ENCODE measurements around the gene PCDHGB4.
"Not testable (repeated sequence)": the region's sequence is repeated elsewhere in the genome, so short reads cannot be mapped to it uniquely, and the experiment has no call there.

PCDHGB4 gene

DNA sequence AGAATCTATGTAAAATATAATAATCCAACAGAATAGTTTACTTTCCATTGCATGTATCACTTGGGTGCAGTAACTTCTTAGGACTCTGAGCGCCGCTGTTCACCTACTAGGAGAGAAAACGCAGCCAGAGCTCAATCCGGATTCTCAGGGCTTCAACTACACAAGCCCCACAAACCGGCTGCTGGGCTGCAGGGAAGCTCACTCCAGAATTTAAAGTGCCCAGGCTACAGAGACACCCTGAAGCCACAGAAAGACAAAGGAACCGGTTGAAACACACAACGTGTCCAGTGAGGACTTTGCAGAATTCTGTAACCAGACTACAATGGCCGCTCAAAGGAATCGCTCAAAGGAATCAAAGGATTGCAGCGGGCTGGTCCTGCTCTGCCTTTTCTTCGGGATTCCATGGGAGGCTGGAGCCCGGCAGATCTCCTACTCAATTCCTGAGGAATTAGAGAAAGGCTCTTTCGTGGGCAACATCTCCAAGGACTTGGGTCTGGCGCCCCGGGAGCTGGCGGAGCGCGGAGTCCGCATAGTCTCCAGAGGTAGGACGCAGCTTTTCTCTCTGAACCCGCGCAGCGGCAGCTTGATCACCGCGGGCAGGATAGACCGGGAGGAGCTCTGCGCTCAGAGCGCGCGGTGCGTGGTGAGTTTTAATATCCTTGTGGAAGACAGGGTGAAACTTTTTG lies 25.5 kb downstream of the PCDHGB4 start, which contains the start of gene PCDHGA10:
PCDHGA10 (plus strand) TSS at position 134 of the 686 bp plus-strand sequence; CDS start at position 323, 189 bp downstream.
- peaks cover 0 to 10% (median 5%) of the 10 kb centered on the region in 5 donors for H3K27me3 ChIP-seq (ENCODE audit: control insufficient read depth in 5 of 5, insufficient read depth in 4 of 5, low read length in 5 of 5)
- H3K9me3 ChIP-seq (ENCODE audit: control insufficient read depth in 5 of 5, low read length in 5 of 5): peaks cover 33 to 65% (median 52%) of the 10 kb centered on the region in 5 donors
- H3K27ac ChIP-seq (ENCODE audit: low read depth, low read length): no peak within 1 kb of the TSS
- H3K4me3 ChIP-seq (ENCODE audit: low read depth in 1 of 5, low read length in 5 of 5): peak within 1 kb of the TSS; percentile 56 to 78 (median 68)
- H3K4me1 ChIP-seq (ENCODE audit: control insufficient read depth in 5 of 5, insufficient read depth in 5 of 5, low read length in 5 of 5): peaks cover 0 to 27% (median 25%) of the 10 kb centered on the region in 5 donors
- H3K9ac ChIP-seq (ENCODE audit: low read length in 5 of 5): peak within 1 kb of the TSS in 3 of 5 donors; percentile 30 to 56 (median 32)
- no peaks in the 10 kb centered on the region for H3K36me3 ChIP-seq (ENCODE audit: control insufficient read depth in 5 of 5, insufficient read depth in 5 of 5, low read length in 5 of 5)

GRCh38 chr5:141413540-141414069 lies 26.1 kb downstream of the PCDHGB4 start:
- H3K9ac ChIP-seq (ENCODE audit: low read length in 5 of 5): peak overlapping the region in 1 of 5 donors; percentile 56

DNA sequence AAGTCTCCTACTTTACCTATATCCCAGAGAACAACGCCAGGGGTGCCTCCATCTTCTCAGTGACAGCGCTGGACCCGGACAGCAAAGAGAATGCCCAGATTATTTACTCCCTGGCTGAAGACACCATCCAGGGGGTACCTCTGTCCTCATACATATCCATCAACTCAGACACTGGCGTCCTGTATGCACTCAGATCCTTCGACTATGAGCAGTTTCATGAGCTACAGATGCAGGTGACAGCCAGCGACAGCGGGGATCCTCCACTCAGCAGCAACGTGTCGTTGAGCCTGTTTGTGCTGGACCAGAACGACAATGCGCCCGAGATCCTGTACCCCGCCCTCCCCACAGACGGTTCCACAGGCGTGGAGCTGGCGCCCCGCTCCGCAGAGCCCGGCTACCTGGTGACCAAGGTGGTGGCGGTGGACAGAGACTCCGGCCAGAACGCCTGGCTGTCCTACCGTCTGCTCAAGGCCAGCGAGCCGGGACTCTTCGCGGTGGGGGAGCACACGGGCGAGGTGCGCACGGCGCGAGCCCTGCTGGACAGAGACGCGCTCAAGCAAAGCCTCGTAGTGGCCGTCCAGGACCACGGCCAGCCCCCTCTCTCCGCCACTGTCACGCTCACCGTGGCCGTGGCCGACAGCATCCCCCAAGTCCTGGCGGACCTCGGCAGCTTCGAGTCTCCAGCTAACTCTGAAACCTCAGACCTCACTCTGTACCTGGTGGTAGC lies 27.2 kb downstream of the PCDHGB4 start:
- Histone ChIP-seq H3K9me3 (ENCODE audit: control insufficient read depth in 5 of 5, low read length in 5 of 5) (peaks cover 42 to 65% (median 55%) of the 10 kb centered on the region in 5 donors), H3K4me1 (ENCODE audit: control insufficient read depth in 5 of 5, insufficient read depth in 5 of 5, low read length in 5 of 5) (peaks cover 0 to 34% (median 19%) of the 10 kb centered on the region in 5 donors), H3K4me3 (ENCODE audit: low read depth in 1 of 5, low read length in 5 of 5) (peak overlapping the region in 3 of 5 donors; percentile 20 to 63 (median 46))
- not testable (repeated sequence) for H3K27me3 ChIP-seq (ENCODE audit: control insufficient read depth in 5 of 5, insufficient read depth in 4 of 5, low read length in 5 of 5); H3K36me3 ChIP-seq (ENCODE audit: control insufficient read depth in 5 of 5, insufficient read depth in 5 of 5, low read length in 5 of 5); H3K27ac ChIP-seq (ENCODE audit: low read depth, low read length); H3K9ac ChIP-seq (ENCODE audit: low read length in 5 of 5)

More at GRCh38 chr5:141413540-141414069, 26.1 kb downstream of the PCDHGB4 start:
- peaks cover 0 to 10% (median 5%) of the 10 kb centered on the region in 5 donors for H3K27me3 ChIP-seq (ENCODE audit: control insufficient read depth in 5 of 5, insufficient read depth in 4 of 5, low read length in 5 of 5)
- H3K36me3 ChIP-seq (ENCODE audit: control insufficient read depth in 5 of 5, insufficient read depth in 5 of 5, low read length in 5 of 5): no peaks in the 10 kb centered on the region
- H3K4me3 ChIP-seq (ENCODE audit: low read depth in 1 of 5, low read length in 5 of 5): peak overlapping the region; percentile 56 to 76 (median 68)
- peaks cover 36 to 65% (median 54%) of the 10 kb centered on the region in 5 donors for H3K9me3 ChIP-seq (ENCODE audit: control insufficient read depth in 5 of 5, low read length in 5 of 5)
- H3K4me1 ChIP-seq (ENCODE audit: control insufficient read depth in 5 of 5, insufficient read depth in 5 of 5, low read length in 5 of 5): peaks cover 0 to 30% (median 23%) of the 10 kb centered on the region in 5 donors
- H3K27ac ChIP-seq (ENCODE audit: low read depth, low read length): no peak overlapping the region

DNA sequence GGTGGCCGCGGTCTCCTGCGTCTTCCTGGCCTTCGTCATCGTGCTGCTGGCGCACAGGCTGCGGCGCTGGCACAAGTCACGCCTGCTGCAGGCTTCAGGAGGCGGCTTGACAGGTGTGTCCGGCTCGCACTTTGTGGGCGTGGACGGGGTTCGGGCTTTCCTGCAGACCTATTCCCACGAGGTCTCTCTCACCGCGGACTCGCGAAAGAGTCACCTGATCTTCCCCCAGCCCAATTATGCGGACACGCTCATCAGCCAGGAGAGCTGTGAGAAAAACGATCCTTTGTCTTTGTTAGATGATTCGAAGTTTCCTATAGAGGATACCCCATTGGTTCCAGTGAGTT lies 27.7 kb downstream of the PCDHGB4 start:
- not testable (repeated sequence) for H3K36me3 ChIP-seq (ENCODE audit: control insufficient read depth in 5 of 5, insufficient read depth in 5 of 5, low read length in 5 of 5); H3K27ac ChIP-seq (ENCODE audit: low read depth, low read length); H3K9ac ChIP-seq (ENCODE audit: low read length in 5 of 5); H3K27me3 ChIP-seq (ENCODE audit: control insufficient read depth in 5 of 5, insufficient read depth in 4 of 5, low read length in 5 of 5)
- peak overlapping the region in 1 of 5 donors; percentile 12 for H3K4me3 ChIP-seq (ENCODE audit: low read depth in 1 of 5, low read length in 5 of 5)
- H3K4me1 ChIP-seq (ENCODE audit: control insufficient read depth in 5 of 5, insufficient read depth in 5 of 5, low read length in 5 of 5): peaks cover 0 to 29% (median 15%) of the 10 kb centered on the region in 5 donors
- H3K9me3 ChIP-seq (ENCODE audit: control insufficient read depth in 5 of 5, low read length in 5 of 5): peaks cover 41 to 64% (median 55%) of the 10 kb centered on the region in 5 donors

- H3K27ac ChIP-seq (ENCODE audit: low read depth, low read length); H3K27me3 ChIP-seq (ENCODE audit: control insufficient read depth in 5 of 5, insufficient read depth in 4 of 5, low read length in 5 of 5); H3K36me3 ChIP-seq (ENCODE audit: control insufficient read depth in 5 of 5, insufficient read depth in 5 of 5, low read length in 5 of 5): not testable (repeated sequence)
- Histone ChIP-seq H3K9ac (ENCODE audit: low read length in 5 of 5) (peak within 1 kb of the TSS in 2 of 5 donors; percentile 9 to 38), H3K9me3 (ENCODE audit: control insufficient read depth in 5 of 5, low read length in 5 of 5) (peaks cover 44 to 73% (median 66%) of the 10 kb centered on the region in 5 donors), H3K4me1 (ENCODE audit: control insufficient read depth in 5 of 5, insufficient read depth in 5 of 5, low read length in 5 of 5) (peaks cover 0 to 38% (median 21%) of the 10 kb centered on the region in 5 donors), H3K4me3 (ENCODE audit: low read depth in 1 of 5, low read length in 5 of 5) (peak within 1 kb of the TSS; percentile 45 to 68 (median 60))
These were observed 30.1 kb downstream of the PCDHGB4 start, which contains the start of gene PCDHGB7 for GRCh38 chr5:141417494-141418172. TSS of gene PCDHGB7 (plus strand) at chr5:141417677. CDS start at chr5:141417860, 183 bp downstream.

GRCh38 chr5:141419074-141419880 lies 31.8 kb downstream of the PCDHGB4 start:
- H3K9me3 ChIP-seq (ENCODE audit: control insufficient read depth in 5 of 5, low read length in 5 of 5): peaks cover 43 to 72% (median 65%) of the 10 kb centered on the region in 5 donors
- H3K4me3 ChIP-seq (ENCODE audit: low read depth in 1 of 5, low read length in 5 of 5): peak overlapping the region; percentile 45 to 68 (median 60)
- H3K4me1 ChIP-seq (ENCODE audit: control insufficient read depth in 5 of 5, insufficient read depth in 5 of 5, low read length in 5 of 5): peaks cover 0 to 34% (median 14%) of the 10 kb centered on the region in 5 donors

DNA sequence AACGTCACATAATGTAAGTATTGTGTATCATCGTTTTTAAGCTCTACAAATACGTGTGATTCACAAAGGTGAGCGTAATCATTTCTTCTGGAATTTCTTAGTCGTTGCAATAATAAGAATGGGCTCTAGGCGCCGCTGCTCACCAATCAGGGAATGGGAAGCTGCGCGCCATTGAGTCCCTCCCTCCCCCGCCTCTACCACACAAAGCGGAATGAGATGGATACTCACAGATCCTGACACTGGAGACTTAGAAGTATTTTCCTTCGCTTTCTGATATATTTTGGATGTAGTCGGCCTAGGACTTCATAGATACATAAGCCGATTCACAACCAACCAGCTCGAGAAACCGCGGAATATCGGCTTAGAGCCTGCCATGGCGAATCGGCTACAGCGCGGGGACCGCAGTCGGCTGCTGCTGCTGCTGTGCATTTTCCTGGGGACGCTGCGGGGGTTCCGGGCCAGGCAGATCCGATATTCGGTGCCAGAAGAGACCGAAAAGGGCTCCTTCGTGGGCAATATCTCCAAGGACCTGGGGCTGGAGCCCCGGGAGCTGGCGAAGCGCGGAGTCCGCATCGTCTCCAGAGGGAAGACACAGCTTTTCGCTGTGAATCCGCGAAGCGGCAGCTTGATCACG lies 33.5 kb downstream of the PCDHGB4 start, which contains the start of gene PCDHGA11:
PCDHGA11 (plus strand) TSS at position 197 of the 634 bp plus-strand sequence; CDS start at position 374, 177 bp downstream.
- peaks cover 0 to 34% (median 14%) of the 10 kb centered on the region in 5 donors for H3K4me1 ChIP-seq (ENCODE audit: control insufficient read depth in 5 of 5, insufficient read depth in 5 of 5, low read length in 5 of 5)
- H3K27ac ChIP-seq (ENCODE audit: low read depth, low read length): no peak within 1 kb of the TSS
- peaks cover 0 to 10% (median 6%) of the 10 kb centered on the region in 5 donors for H3K27me3 ChIP-seq (ENCODE audit: control insufficient read depth in 5 of 5, insufficient read depth in 4 of 5, low read length in 5 of 5)
- H3K9me3 ChIP-seq (ENCODE audit: control insufficient read depth in 5 of 5, low read length in 5 of 5): peaks cover 42 to 77% (median 71%) of the 10 kb centered on the region in 5 donors
- H3K9ac ChIP-seq (ENCODE audit: low read length in 5 of 5): peak within 1 kb of the TSS in 2 of 5 donors; percentile 1 to 5
- peak within 1 kb of the TSS; percentile 45 to 68 (median 66) for H3K4me3 ChIP-seq (ENCODE audit: low read depth in 1 of 5, low read length in 5 of 5)
- no peaks in the 10 kb centered on the region for H3K36me3 ChIP-seq (ENCODE audit: control insufficient read depth in 5 of 5, insufficient read depth in 5 of 5, low read length in 5 of 5)

More at GRCh38 chr5:141419074-141419880, 31.8 kb downstream of the PCDHGB4 start:
- peaks cover 0 to 10% (median 6%) of the 10 kb centered on the region in 5 donors for H3K27me3 ChIP-seq (ENCODE audit: control insufficient read depth in 5 of 5, insufficient read depth in 4 of 5, low read length in 5 of 5)
- H3K27ac ChIP-seq (ENCODE audit: low read depth, low read length): no peak overlapping the region
- no peak overlapping the region for H3K9ac ChIP-seq (ENCODE audit: low read length in 5 of 5)
- no peaks in the 10 kb centered on the region for H3K36me3 ChIP-seq (ENCODE audit: control insufficient read depth in 5 of 5, insufficient read depth in 5 of 5, low read length in 5 of 5)

- peaks cover 0 to 34% (median 14%) of the 10 kb centered on the region in 5 donors for H3K4me1 ChIP-seq (ENCODE audit: control insufficient read depth in 5 of 5, insufficient read depth in 5 of 5, low read length in 5 of 5)
- no peaks in the 10 kb centered on the region for H3K36me3 ChIP-seq (ENCODE audit: control insufficient read depth in 5 of 5, insufficient read depth in 5 of 5, low read length in 5 of 5)
- H3K27me3 ChIP-seq (ENCODE audit: control insufficient read depth in 5 of 5, insufficient read depth in 4 of 5, low read length in 5 of 5): peaks cover 0 to 10% (median 6%) of the 10 kb centered on the region in 5 donors
- H3K4me3 ChIP-seq (ENCODE audit: low read depth in 1 of 5, low read length in 5 of 5): peak overlapping the region; percentile 38 to 66 (median 58)
- no peak overlapping the region for H3K27ac ChIP-seq (ENCODE audit: low read depth, low read length)
- peaks cover 43 to 78% (median 76%) of the 10 kb centered on the region in 5 donors for H3K9me3 ChIP-seq (ENCODE audit: control insufficient read depth in 5 of 5, low read length in 5 of 5)
- H3K9ac ChIP-seq (ENCODE audit: low read length in 5 of 5): peak overlapping the region in 1 of 5 donors; percentile 5
These were observed 34.0 kb downstream of the PCDHGB4 start for GRCh38 chr5:141421489-141421855.

Data from subcutaneous abdominal adipose tissue (tissue), 5 donors.